HL-60 (cell line): ENCODE data around the gene SPAAR.

Experiments used
- DNase-seq, 2 experiments: peaks; one replicate each; pipeline ENCODE4 v3.0.0-alpha.2; 2010 to 2020; ENCODE audit warnings: low read depth in 1 of 2, low spot score in 1 of 2
- H3K27ac ChIP-seq: fragments of 250-450 bp; sonication (Bioruptor Pico); replicated peaks from 2 replicates; pipeline ENCODE4 v1.5.1; 2020; ENCODE audit warnings: mild to moderate bottlenecking, moderate library complexity
- H3K27me3 ChIP-seq: fragments of 250-450 bp; sonication (Bioruptor Pico); 2 replicates; pipeline ENCODE4 v1.5.1; 2021; ENCODE audit warnings: mild to moderate bottlenecking, moderate library complexity; ENCODE audit not compliant: insufficient read depth, poor library complexity, severe bottlenecking
- H3K4me3 ChIP-seq: replicated peaks from 2 replicates; pipeline ENCODE4 v1.5.1; 2011; ENCODE audit warnings: mild to moderate bottlenecking, control low read depth, low read length; ENCODE audit not compliant: insufficient read depth
- GABPA ChIP-seq: IDR thresholded peaks from 2 replicates; pipeline ENCODE4 v1.6.1; 2012; ENCODE audit warnings: low read depth
- POLR2AphosphoS5 ChIP-seq: IDR thresholded peaks from 2 replicates; pipeline ENCODE4 v1.6.1; 2012; ENCODE audit warnings: low read depth
- SPI1 ChIP-seq: IDR thresholded peaks from 2 replicates; pipeline ENCODE4 v1.6.1; 2012; ENCODE audit warnings: low read depth, mild to moderate bottlenecking, borderline replicate concordance
- TF ChIP-seq, protein P1 (sequence below): IDR thresholded peaks from 2 replicates; pipeline ENCODE4 v1.6.1; 2012; ENCODE audit warnings: low read depth; ENCODE audit not compliant: insufficient replicate concordance
- TF ChIP-seq, protein P2 (sequence below): IDR thresholded peaks from one replicate; pipeline ENCODE4 v1.5.1; 2011; ENCODE audit warnings: low read length, control low read depth, inconsistent platforms; ENCODE audit not compliant: insufficient read depth

The SPAAR gene

DNA sequence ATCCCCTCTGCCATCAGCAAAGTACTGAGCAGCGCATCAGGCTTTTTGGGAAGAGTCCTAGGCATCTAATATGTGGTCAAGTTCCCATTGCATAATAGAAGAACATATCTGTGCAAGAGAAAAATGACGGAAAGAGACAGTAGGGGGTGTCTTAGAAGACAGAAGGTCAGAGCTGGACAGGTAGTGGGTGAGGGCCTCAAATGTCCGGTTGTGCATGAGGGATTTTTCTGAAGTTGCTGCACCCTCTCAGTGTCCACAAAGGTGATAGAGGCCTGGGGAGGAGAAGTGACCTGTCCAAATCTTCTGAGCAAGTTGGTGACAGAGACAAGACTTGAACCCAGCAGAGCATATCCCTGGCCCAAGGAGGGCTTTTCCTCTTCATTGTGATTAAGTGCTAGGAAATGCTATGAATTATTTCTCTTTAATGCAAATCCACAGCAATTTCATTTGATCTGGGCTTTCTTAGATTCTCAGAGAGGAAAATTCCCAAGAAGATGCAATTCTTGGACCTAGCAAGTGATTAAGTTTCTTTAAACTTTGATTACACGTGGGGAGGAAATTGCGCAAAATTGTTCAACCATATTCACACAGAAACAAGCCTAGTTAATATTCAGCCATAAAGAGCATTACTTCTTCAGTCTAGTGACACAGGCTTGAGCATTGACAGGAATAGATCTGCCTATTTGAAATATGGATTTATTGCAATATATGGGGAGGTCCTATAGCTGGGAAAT is 49.0 kb downstream of the SPAAR start, which contains the start of gene OR2S2:
Gene OR2S2, minus strand, starts transcription at position 51 of the 734 bp plus-strand sequence. CDS start 56 bp downstream, outside the sequence.
- H3K27me3 ChIP-seq: peaks cover 2% of the 10 kb centered on the region
- TF ChIP-seq SPI1 (no peak), GABPA (no peak), POLR2AphosphoS5 (no peak)
- no peak within 1 kb of the TSS for H3K4me3 ChIP-seq
- DNase-seq: no peak
- no peak within 1 kb of the TSS for H3K27ac ChIP-seq

DNA sequence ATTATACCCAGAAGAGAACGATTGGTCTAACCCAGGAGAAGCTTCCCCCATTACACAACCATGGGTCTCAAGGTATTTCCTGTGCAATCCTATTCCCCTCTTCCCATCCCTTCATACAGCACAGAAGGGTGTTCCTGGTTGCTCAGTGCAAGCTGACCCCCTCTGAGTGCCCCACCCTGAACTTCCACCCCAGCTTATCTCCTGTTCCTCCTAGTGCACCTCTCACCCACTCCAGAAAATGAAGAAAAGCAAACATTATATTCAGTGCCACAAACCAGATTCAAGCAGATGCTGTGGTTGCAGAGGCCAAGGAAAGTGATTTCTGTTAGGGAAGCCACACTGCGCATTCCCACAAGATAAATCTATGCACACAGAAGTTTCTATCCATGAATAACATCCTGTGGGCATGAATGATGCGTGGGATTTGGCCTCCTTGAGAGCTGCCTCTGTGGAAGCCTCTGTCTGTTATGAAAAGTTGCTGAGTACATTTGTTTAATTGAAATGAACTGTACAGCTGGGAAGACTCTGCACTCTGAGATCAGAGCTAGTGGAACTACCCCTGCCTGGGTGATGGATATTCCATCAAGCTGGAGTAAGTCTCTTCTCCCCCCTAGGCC is 50.9 kb downstream of the SPAAR start:
- DNase-seq: no peak
- TF ChIP-seq, protein P1, sequence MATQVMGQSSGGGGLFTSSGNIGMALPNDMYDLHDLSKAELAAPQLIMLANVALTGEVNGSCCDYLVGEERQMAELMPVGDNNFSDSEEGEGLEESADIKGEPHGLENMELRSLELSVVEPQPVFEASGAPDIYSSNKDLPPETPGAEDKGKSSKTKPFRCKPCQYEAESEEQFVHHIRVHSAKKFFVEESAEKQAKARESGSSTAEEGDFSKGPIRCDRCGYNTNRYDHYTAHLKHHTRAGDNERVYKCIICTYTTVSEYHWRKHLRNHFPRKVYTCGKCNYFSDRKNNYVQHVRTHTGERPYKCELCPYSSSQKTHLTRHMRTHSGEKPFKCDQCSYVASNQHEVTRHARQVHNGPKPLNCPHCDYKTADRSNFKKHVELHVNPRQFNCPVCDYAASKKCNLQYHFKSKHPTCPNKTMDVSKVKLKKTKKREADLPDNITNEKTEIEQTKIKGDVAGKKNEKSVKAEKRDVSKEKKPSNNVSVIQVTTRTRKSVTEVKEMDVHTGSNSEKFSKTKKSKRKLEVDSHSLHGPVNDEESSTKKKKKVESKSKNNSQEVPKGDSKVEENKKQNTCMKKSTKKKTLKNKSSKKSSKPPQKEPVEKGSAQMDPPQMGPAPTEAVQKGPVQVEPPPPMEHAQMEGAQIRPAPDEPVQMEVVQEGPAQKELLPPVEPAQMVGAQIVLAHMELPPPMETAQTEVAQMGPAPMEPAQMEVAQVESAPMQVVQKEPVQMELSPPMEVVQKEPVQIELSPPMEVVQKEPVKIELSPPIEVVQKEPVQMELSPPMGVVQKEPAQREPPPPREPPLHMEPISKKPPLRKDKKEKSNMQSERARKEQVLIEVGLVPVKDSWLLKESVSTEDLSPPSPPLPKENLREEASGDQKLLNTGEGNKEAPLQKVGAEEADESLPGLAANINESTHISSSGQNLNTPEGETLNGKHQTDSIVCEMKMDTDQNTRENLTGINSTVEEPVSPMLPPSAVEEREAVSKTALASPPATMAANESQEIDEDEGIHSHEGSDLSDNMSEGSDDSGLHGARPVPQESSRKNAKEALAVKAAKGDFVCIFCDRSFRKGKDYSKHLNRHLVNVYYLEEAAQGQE: no peak
- TF ChIP-seq SPI1 (no peak), GABPA (no peak), POLR2AphosphoS5 (no peak)
- TF ChIP-seq, protein P2, sequence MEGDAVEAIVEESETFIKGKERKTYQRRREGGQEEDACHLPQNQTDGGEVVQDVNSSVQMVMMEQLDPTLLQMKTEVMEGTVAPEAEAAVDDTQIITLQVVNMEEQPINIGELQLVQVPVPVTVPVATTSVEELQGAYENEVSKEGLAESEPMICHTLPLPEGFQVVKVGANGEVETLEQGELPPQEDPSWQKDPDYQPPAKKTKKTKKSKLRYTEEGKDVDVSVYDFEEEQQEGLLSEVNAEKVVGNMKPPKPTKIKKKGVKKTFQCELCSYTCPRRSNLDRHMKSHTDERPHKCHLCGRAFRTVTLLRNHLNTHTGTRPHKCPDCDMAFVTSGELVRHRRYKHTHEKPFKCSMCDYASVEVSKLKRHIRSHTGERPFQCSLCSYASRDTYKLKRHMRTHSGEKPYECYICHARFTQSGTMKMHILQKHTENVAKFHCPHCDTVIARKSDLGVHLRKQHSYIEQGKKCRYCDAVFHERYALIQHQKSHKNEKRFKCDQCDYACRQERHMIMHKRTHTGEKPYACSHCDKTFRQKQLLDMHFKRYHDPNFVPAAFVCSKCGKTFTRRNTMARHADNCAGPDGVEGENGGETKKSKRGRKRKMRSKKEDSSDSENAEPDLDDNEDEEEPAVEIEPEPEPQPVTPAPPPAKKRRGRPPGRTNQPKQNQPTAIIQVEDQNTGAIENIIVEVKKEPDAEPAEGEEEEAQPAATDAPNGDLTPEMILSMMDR: no peak
- no peak overlapping the region for H3K4me3 ChIP-seq
- H3K27ac ChIP-seq: no peak overlapping the region
- no peaks in the 10 kb centered on the region for H3K27me3 ChIP-seq
